ENCODE results near the gene ROBO1. TPM values are rescaled to one million over a fixed set of nuclear protein-coding genes. Genes with fewer than 3 reads are reported as not detected.

ROBO1 gene
- total and polyA plus RNA-seq, 2 donors (not counting 1 experiment from before 2014, with no cell fraction given), result 0.27 to 3.2 TPM

- no peak overlapping the region for H2AFZ ChIP-seq (ENCODE audit: insufficient read depth, low read depth, low read length, poor library complexity, severe bottlenecking)
- ChIA-PET POLR2A (no interaction called here), CTCF (no interaction called here)
- 92% methylated on average over 2 of the region's 5 CpGs for WGBS (ENCODE audit: insufficient coverage)
- no peak overlapping the region for H3K9ac ChIP-seq (ENCODE audit: low read length)
- TF ChIP-seq CTCF (IDR thresholded peaks at IDR 0.05) (no peak), EZH2 (IDR thresholded peaks at IDR 0.05; ENCODE audit: borderline replicate concordance, insufficient read depth, low read depth, low read length, poor library complexity, severe bottlenecking) (no peak)
- no peaks in the 10 kb centered on the region for H3K4me1 ChIP-seq (ENCODE audit: control insufficient read depth in 2 of 2, insufficient read depth in 2 of 2, low read length in 2 of 2)
- Mint-ChIP-seq H3K4me1 (no peaks in the 10 kb centered on the region), H3K27ac (no peak overlapping the region), H3K4me3 (no peak overlapping the region), H3K27me3 (no peaks in the 10 kb centered on the region), H3K9me3 (ENCODE audit: insufficient read depth) (no peaks in the 10 kb centered on the region)
- H3K27ac ChIP-seq (ENCODE audit: low read length in 2 of 2), result no peak overlapping the region
- H3K9me3 ChIP-seq (ENCODE audit: control extremely low read depth in 1 of 3, control insufficient read depth in 2 of 3, insufficient read depth in 1 of 3, low read length in 2 of 3), result no peaks in the 10 kb centered on the region
- DNase-seq, result no peak
- intact Hi-C loops (cut with micrococcal nuclease), result no loop called here
- H3K79me2 ChIP-seq (ENCODE audit: control insufficient read depth, insufficient read depth, low read length), result no peaks in the 10 kb centered on the region
- H3K36me3 ChIP-seq (replicated peaks in 1 of 2; ENCODE audit: control extremely low read depth in 1 of 2, control insufficient read depth in 1 of 2, extremely low read depth in 1 of 2, insufficient read depth in 2 of 2, low read length in 1 of 2), result no peaks in the 10 kb centered on the region
- H3K4me2 ChIP-seq (replicated peaks; ENCODE audit: low read depth, low read length, poor library complexity, severe bottlenecking), result no peak overlapping the region
- H3K4me3 ChIP-seq (ENCODE audit: control extremely low read depth in 1 of 5, extremely low read depth in 1 of 5, insufficient read depth in 1 of 5, low read depth in 2 of 5, low read length in 4 of 5), result no peak overlapping the region
- no peaks in the 10 kb centered on the region for H3K27me3 ChIP-seq (replicated peaks in 1 of 4; ENCODE audit: control extremely low read depth in 1 of 4, control insufficient read depth in 3 of 4, insufficient read depth in 4 of 4, low read length in 3 of 4)
- no peak for ATAC-seq (ENCODE audit: low read depth)
- no peaks in the 10 kb centered on the region for H4K20me1 ChIP-seq (ENCODE audit: control insufficient read depth, insufficient read depth, low read length, poor library complexity, severe bottlenecking)
Measured at GRCh38 chr3:79423417-79423816, 344.4 kb downstream of the ROBO1 start.

- no peaks in the 10 kb centered on the region for H3K36me3 ChIP-seq (replicated peaks in 1 of 2; ENCODE audit: control extremely low read depth in 1 of 2, control insufficient read depth in 1 of 2, extremely low read depth in 1 of 2, insufficient read depth in 2 of 2, low read length in 1 of 2)
- H3K27me3 ChIP-seq (replicated peaks in 1 of 4; ENCODE audit: control extremely low read depth in 1 of 4, control insufficient read depth in 3 of 4, insufficient read depth in 4 of 4, low read length in 3 of 4), result no peaks in the 10 kb centered on the region
- H3K27ac Mint-ChIP-seq, result no peak overlapping the region
- 82% methylated on average over 2 of the region's 2 CpGs for WGBS (ENCODE audit: insufficient coverage)
- ATAC-seq (ENCODE audit: low read depth) (no peak), DNase-seq (no peak)
- intact Hi-C loops (cut with micrococcal nuclease), result no loop called here
- H2AFZ ChIP-seq (ENCODE audit: insufficient read depth, low read depth, low read length, poor library complexity, severe bottlenecking), result no peak overlapping the region
- TF ChIP-seq CTCF (IDR thresholded peaks at IDR 0.05) (no peak), EZH2 (IDR thresholded peaks at IDR 0.05; ENCODE audit: borderline replicate concordance, insufficient read depth, low read depth, low read length, poor library complexity, severe bottlenecking) (no peak)
- H3K4me3 Mint-ChIP-seq, result no peak overlapping the region
- ChIA-PET CTCF (no interaction called here), POLR2A (no interaction called here)
- H3K27ac ChIP-seq (ENCODE audit: low read length in 2 of 2), result no peak overlapping the region
- no peaks in the 10 kb centered on the region for H3K79me2 ChIP-seq (ENCODE audit: control insufficient read depth, insufficient read depth, low read length)
- no peak overlapping the region for H3K4me3 ChIP-seq (ENCODE audit: control extremely low read depth in 1 of 5, extremely low read depth in 1 of 5, insufficient read depth in 1 of 5, low read depth in 2 of 5, low read length in 4 of 5)
- H3K27me3 Mint-ChIP-seq, result no peaks in the 10 kb centered on the region
- no peaks in the 10 kb centered on the region for H3K4me1 Mint-ChIP-seq
- H3K9me3 Mint-ChIP-seq (ENCODE audit: insufficient read depth), result no peaks in the 10 kb centered on the region
- no peak overlapping the region for H3K9ac ChIP-seq (ENCODE audit: low read length)
- no peak overlapping the region for H3K4me2 ChIP-seq (replicated peaks; ENCODE audit: low read depth, low read length, poor library complexity, severe bottlenecking)
- no peaks in the 10 kb centered on the region for H4K20me1 ChIP-seq (ENCODE audit: control insufficient read depth, insufficient read depth, low read length, poor library complexity, severe bottlenecking)
- H3K4me1 ChIP-seq (ENCODE audit: control insufficient read depth in 2 of 2, insufficient read depth in 2 of 2, low read length in 2 of 2), result no peaks in the 10 kb centered on the region
- no peaks in the 10 kb centered on the region for H3K9me3 ChIP-seq (ENCODE audit: control extremely low read depth in 1 of 3, control insufficient read depth in 2 of 3, insufficient read depth in 1 of 3, low read length in 2 of 3)
Measured at GRCh38 chr3:79421273-79421672, 346.5 kb downstream of the ROBO1 start.

All from B cell (primary cell).